ENCODE measurements around the gene MED27. TPM values are rescaled to one million over a fixed set of nuclear protein-coding genes. Genes with fewer than 3 reads are reported as not detected.

MED27 gene
- total and polyA plus RNA-seq, 2 donors (not counting 1 experiment from before 2014, with no cell fraction given): 13.4 to 44.7 TPM

DNA sequence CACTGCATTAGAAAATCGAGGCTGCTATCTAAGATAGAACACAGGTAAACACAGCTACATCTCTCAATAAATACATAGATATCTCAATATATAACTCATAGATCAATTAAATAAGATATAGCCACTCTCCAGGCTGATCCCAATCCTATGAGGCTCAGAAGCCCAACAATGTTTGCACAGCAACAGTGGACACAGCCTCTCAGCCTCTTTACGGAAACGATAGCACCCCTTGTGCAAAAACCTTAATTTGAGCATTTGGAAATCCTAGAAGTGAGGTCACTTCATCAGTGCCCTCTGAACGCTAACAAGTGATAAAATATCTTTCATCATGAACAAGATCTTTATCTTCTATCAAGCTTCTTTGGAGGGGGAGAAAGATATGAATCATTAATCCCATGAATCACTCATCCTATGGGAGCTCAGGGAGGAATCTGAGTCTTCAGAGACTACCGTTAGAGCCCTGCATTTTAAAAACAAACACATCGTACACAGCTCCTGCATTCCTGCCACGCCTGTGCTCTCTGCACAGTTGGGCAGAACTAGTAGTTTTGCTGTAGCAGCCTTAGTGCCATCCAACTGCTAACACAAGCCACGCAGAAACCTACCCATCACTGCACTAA lies 71.4 kb downstream of the MED27 start:
- H3K27ac ChIP-seq (ENCODE audit: insufficient read depth, low read length): no peak overlapping the region

DNA sequence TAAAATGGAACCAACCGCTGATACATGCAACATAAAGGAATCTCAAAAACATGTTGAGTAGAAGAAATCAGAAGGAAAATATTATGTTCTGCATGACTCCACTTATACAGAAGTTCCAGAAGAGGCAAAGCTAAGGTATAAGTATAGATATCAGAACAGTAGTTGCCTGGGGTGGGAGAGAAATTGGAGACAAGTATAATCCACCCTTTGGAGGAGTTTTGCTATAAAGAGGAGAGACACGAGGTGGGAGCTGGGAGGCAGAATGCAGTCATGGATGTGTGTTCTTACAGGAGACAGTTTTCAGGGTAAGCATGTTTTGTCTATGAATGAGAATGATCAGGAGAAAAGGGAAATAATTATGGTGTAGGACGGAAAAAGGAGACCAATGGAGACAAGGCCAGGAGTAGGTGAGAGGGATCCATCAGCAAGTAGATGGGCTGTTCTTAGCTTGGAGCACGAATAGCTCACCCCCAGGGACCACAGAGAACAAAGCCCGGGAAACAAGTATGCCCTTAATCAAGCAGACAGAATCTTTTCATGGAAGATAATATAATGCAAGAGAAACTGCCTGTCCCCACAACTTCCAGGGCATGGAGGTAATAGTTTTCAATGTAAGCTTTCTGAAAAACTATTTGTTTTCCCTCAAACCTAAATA lies 72.2 kb downstream of the MED27 start:
- no peaks in the 10 kb centered on the region for H3K27me3 ChIP-seq (ENCODE audit: control insufficient read depth, insufficient read depth, low read length)
- no peak overlapping the region for H2AFZ ChIP-seq (ENCODE audit: low read length)
- peaks cover 2% of the 10 kb centered on the region for H3K79me2 ChIP-seq (ENCODE audit: control insufficient read depth, insufficient read depth, low read length)
- H3K27ac ChIP-seq (ENCODE audit: insufficient read depth, low read length): no peak overlapping the region
- no peaks in the 10 kb centered on the region for H4K20me1 ChIP-seq (ENCODE audit: control insufficient read depth, extremely low read depth, insufficient read depth, low read length)
- H3K4me3 ChIP-seq (replicated peaks in 1 of 4; ENCODE audit: control extremely low read depth in 1 of 4, insufficient read depth in 1 of 4, low read depth in 3 of 4, low read length in 4 of 4): no peak overlapping the region
- no peak for DNase-seq (ENCODE audit: low read depth in 2 of 2)
- no peaks in the 10 kb centered on the region for H3K36me3 ChIP-seq (ENCODE audit: control insufficient read depth, insufficient read depth, low read length)
- peaks cover 11% of the 10 kb centered on the region for H3K4me1 ChIP-seq (ENCODE audit: control insufficient read depth, extremely low read depth, insufficient read depth, low read length)
- H3K9me3 ChIP-seq (ENCODE audit: control insufficient read depth, insufficient read depth, low read depth, low read length): no peaks in the 10 kb centered on the region
- no peak overlapping the region for H3K4me2 ChIP-seq (ENCODE audit: extremely low read depth, insufficient read depth, low read length)
- no peak overlapping the region for H3K9ac ChIP-seq (ENCODE audit: insufficient read depth, low read length)
- TF ChIP-seq EZH2 (IDR thresholded peaks at IDR 0.05; ENCODE audit: low read length, missing control alignments): no peak
- TF ChIP-seq, protein P1, sequence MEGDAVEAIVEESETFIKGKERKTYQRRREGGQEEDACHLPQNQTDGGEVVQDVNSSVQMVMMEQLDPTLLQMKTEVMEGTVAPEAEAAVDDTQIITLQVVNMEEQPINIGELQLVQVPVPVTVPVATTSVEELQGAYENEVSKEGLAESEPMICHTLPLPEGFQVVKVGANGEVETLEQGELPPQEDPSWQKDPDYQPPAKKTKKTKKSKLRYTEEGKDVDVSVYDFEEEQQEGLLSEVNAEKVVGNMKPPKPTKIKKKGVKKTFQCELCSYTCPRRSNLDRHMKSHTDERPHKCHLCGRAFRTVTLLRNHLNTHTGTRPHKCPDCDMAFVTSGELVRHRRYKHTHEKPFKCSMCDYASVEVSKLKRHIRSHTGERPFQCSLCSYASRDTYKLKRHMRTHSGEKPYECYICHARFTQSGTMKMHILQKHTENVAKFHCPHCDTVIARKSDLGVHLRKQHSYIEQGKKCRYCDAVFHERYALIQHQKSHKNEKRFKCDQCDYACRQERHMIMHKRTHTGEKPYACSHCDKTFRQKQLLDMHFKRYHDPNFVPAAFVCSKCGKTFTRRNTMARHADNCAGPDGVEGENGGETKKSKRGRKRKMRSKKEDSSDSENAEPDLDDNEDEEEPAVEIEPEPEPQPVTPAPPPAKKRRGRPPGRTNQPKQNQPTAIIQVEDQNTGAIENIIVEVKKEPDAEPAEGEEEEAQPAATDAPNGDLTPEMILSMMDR (conservative IDR thresholded peaks at IDR 0.05 in 1 of 2, IDR thresholded peaks at IDR 0.05 in 1 of 2; ENCODE audit: low read depth in 1 of 2, low read length in 2 of 2): no peak

More for the DNA sequence above, 71.4 kb downstream of the MED27 start:
- Histone ChIP-seq H3K79me2 (ENCODE audit: control insufficient read depth, insufficient read depth, low read length) (peaks cover 2% of the 10 kb centered on the region), H3K4me1 (ENCODE audit: control insufficient read depth, extremely low read depth, insufficient read depth, low read length) (peaks cover 11% of the 10 kb centered on the region), H2AFZ (ENCODE audit: low read length) (no peak overlapping the region), H3K4me3 (replicated peaks in 1 of 4; ENCODE audit: control extremely low read depth in 1 of 4, insufficient read depth in 1 of 4, low read depth in 3 of 4, low read length in 4 of 4) (no peak overlapping the region), H3K9ac (ENCODE audit: insufficient read depth, low read length) (no peak overlapping the region), H3K36me3 (ENCODE audit: control insufficient read depth, insufficient read depth, low read length) (no peaks in the 10 kb centered on the region), H3K9me3 (ENCODE audit: control insufficient read depth, insufficient read depth, low read depth, low read length) (no peaks in the 10 kb centered on the region), H3K27me3 (ENCODE audit: control insufficient read depth, insufficient read depth, low read length) (no peaks in the 10 kb centered on the region), H4K20me1 (ENCODE audit: control insufficient read depth, extremely low read depth, insufficient read depth, low read length) (no peaks in the 10 kb centered on the region), H3K4me2 (ENCODE audit: extremely low read depth, insufficient read depth, low read length) (peak overlapping the region; percentile 42)
- DNase-seq (ENCODE audit: low read depth in 2 of 2): peak in 1 of 2 donors; percentile 69
- TF ChIP-seq, protein P1 (conservative IDR thresholded peaks at IDR 0.05 in 1 of 2, IDR thresholded peaks at IDR 0.05 in 1 of 2; ENCODE audit: low read depth in 1 of 2, low read length in 2 of 2): no peak
- TF ChIP-seq EZH2 (IDR thresholded peaks at IDR 0.05; ENCODE audit: low read length, missing control alignments): no peak

DNA sequence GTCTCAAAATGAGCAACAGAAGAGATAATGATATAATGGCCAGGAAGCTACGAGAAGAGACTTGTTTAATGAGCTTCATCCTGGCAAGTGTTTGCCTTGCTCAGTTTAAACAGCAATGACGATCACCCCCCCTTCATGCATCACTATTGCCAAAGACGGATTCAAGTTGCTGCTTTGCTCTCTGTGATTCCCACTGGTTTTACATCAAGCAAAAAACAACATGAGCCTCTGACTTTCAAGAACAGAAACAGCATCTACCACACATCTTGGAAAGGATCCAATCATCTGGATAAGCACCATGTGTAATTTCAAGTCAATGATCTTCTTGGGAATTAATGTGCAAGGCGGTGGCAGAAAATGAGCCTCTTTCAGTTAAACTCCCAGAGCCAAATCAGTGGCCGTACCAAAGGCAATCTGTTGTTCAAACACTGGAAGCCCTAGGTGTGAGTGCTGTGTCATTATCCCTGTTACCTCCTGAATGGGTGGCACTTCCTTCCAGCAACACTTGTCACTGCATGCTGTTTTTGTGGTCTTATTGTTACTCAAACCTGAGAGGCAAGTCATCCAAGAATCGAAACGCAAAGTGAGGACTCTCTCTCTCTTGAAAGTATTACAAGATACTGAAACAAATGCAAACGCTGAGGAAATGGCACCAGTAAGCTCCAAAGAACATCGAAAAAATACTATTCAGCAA lies 72.8 kb downstream of the MED27 start:
- DNase-seq (ENCODE audit: low read depth in 2 of 2): peak; percentile 58 to 75
- Histone ChIP-seq H3K4me2 (ENCODE audit: extremely low read depth, insufficient read depth, low read length) (no peak overlapping the region), H3K9me3 (ENCODE audit: control insufficient read depth, insufficient read depth, low read depth, low read length) (no peaks in the 10 kb centered on the region), H3K9ac (ENCODE audit: insufficient read depth, low read length) (no peak overlapping the region), H3K4me3 (replicated peaks in 1 of 4; ENCODE audit: control extremely low read depth in 1 of 4, insufficient read depth in 1 of 4, low read depth in 3 of 4, low read length in 4 of 4) (no peak overlapping the region), H3K27me3 (ENCODE audit: control insufficient read depth, insufficient read depth, low read length) (no peaks in the 10 kb centered on the region), H3K27ac (ENCODE audit: insufficient read depth, low read length) (no peak overlapping the region), H3K36me3 (ENCODE audit: control insufficient read depth, insufficient read depth, low read length) (no peaks in the 10 kb centered on the region), H2AFZ (ENCODE audit: low read length) (no peak overlapping the region), H4K20me1 (ENCODE audit: control insufficient read depth, extremely low read depth, insufficient read depth, low read length) (no peaks in the 10 kb centered on the region), H3K79me2 (ENCODE audit: control insufficient read depth, insufficient read depth, low read length) (peaks cover 2% of the 10 kb centered on the region), H3K4me1 (ENCODE audit: control insufficient read depth, extremely low read depth, insufficient read depth, low read length) (peaks cover 11% of the 10 kb centered on the region)
- no peak for TF ChIP-seq EZH2 (IDR thresholded peaks at IDR 0.05; ENCODE audit: low read length, missing control alignments)
- TF ChIP-seq, protein P1 (conservative IDR thresholded peaks at IDR 0.05 in 1 of 2, IDR thresholded peaks at IDR 0.05 in 1 of 2; ENCODE audit: low read depth in 1 of 2, low read length in 2 of 2): no peak
